ENCODE measurements around the gene OOEP.

OOEP gene

GRCh38 chr6:73341335-73341734 is 28.4 kb downstream of the OOEP start:
- Histone ChIP-seq H3K9me3 (ENCODE audit: control insufficient read depth, insufficient read depth, low read length) (no peaks in the 10 kb centered on the region), H3K27ac (ENCODE audit: low read depth, low read length) (no peak overlapping the region), H3K9ac (ENCODE audit: low read depth, low read length) (no peak overlapping the region), H3K4me1 (ENCODE audit: control insufficient read depth, insufficient read depth, low read length) (no peaks in the 10 kb centered on the region), H3K27me3 (ENCODE audit: control insufficient read depth, insufficient read depth, low read length) (no peaks in the 10 kb centered on the region), H3K4me3 (ENCODE audit: low read depth, low read length) (no peak overlapping the region), H3K36me3 (ENCODE audit: control insufficient read depth, insufficient read depth, low read length) (no peaks in the 10 kb centered on the region)

- no peak overlapping the region for H3K9ac ChIP-seq (ENCODE audit: low read depth, low read length)
- no peak overlapping the region for H3K4me3 ChIP-seq (ENCODE audit: low read depth, low read length)
- H3K9me3 ChIP-seq (ENCODE audit: control insufficient read depth, insufficient read depth, low read length), result no peaks in the 10 kb centered on the region
- H3K27me3 ChIP-seq (ENCODE audit: control insufficient read depth, insufficient read depth, low read length), result no peaks in the 10 kb centered on the region
- H3K4me1 ChIP-seq (ENCODE audit: control insufficient read depth, insufficient read depth, low read length), result no peaks in the 10 kb centered on the region
- no peak overlapping the region for H3K27ac ChIP-seq (ENCODE audit: low read depth, low read length)
- no peaks in the 10 kb centered on the region for H3K36me3 ChIP-seq (ENCODE audit: control insufficient read depth, insufficient read depth, low read length)
Measured at GRCh38 chr6:73340048-73340447, 29.6 kb downstream of the OOEP start.

GRCh38 chr6:73339340-73339739 is 30.4 kb downstream of the OOEP start:
- Histone ChIP-seq H3K36me3 (ENCODE audit: control insufficient read depth, insufficient read depth, low read length) (no peaks in the 10 kb centered on the region), H3K4me1 (ENCODE audit: control insufficient read depth, insufficient read depth, low read length) (no peaks in the 10 kb centered on the region), H3K27me3 (ENCODE audit: control insufficient read depth, insufficient read depth, low read length) (no peaks in the 10 kb centered on the region), H3K27ac (ENCODE audit: low read depth, low read length) (no peak overlapping the region), H3K9me3 (ENCODE audit: control insufficient read depth, insufficient read depth, low read length) (no peaks in the 10 kb centered on the region), H3K4me3 (ENCODE audit: low read depth, low read length) (no peak overlapping the region), H3K9ac (ENCODE audit: low read depth, low read length) (no peak overlapping the region)

- Histone ChIP-seq H3K4me1 (ENCODE audit: control insufficient read depth, insufficient read depth, low read length) (no peaks in the 10 kb centered on the region), H3K9me3 (ENCODE audit: control insufficient read depth, insufficient read depth, low read length) (no peaks in the 10 kb centered on the region), H3K9ac (ENCODE audit: low read depth, low read length) (no peak overlapping the region), H3K27ac (ENCODE audit: low read depth, low read length) (no peak overlapping the region), H3K4me3 (ENCODE audit: low read depth, low read length) (no peak overlapping the region), H3K27me3 (ENCODE audit: control insufficient read depth, insufficient read depth, low read length) (no peaks in the 10 kb centered on the region), H3K36me3 (ENCODE audit: control insufficient read depth, insufficient read depth, low read length) (no peaks in the 10 kb centered on the region)
Measured at GRCh38 chr6:73329201-73329600, 40.5 kb downstream of the OOEP start.

GRCh38 chr6:73328790-73329189 is 40.9 kb downstream of the OOEP start:
- no peaks in the 10 kb centered on the region for H3K4me1 ChIP-seq (ENCODE audit: control insufficient read depth, insufficient read depth, low read length)

GRCh38 chr6:73325656-73326055 is 44.0 kb downstream of the OOEP start:
- Histone ChIP-seq H3K4me1 (ENCODE audit: control insufficient read depth, insufficient read depth, low read length) (no peaks in the 10 kb centered on the region), H3K36me3 (ENCODE audit: control insufficient read depth, insufficient read depth, low read length) (no peaks in the 10 kb centered on the region), H3K27ac (ENCODE audit: low read depth, low read length) (no peak overlapping the region), H3K9ac (ENCODE audit: low read depth, low read length) (no peak overlapping the region), H3K9me3 (ENCODE audit: control insufficient read depth, insufficient read depth, low read length) (no peaks in the 10 kb centered on the region), H3K27me3 (ENCODE audit: control insufficient read depth, insufficient read depth, low read length) (no peaks in the 10 kb centered on the region), H3K4me3 (ENCODE audit: low read depth, low read length) (no peak overlapping the region)

More at GRCh38 chr6:73328790-73329189, 40.9 kb downstream of the OOEP start:
- H3K36me3 ChIP-seq (ENCODE audit: control insufficient read depth, insufficient read depth, low read length), result no peaks in the 10 kb centered on the region
- no peak overlapping the region for H3K9ac ChIP-seq (ENCODE audit: low read depth, low read length)
- no peak overlapping the region for H3K27ac ChIP-seq (ENCODE audit: low read depth, low read length)
- H3K27me3 ChIP-seq (ENCODE audit: control insufficient read depth, insufficient read depth, low read length), result no peaks in the 10 kb centered on the region
- H3K9me3 ChIP-seq (ENCODE audit: control insufficient read depth, insufficient read depth, low read length), result no peaks in the 10 kb centered on the region
- no peak overlapping the region for H3K4me3 ChIP-seq (ENCODE audit: low read depth, low read length)

- H3K9ac ChIP-seq (ENCODE audit: low read depth, low read length), result no peak overlapping the region
- H3K4me1 ChIP-seq (ENCODE audit: control insufficient read depth, insufficient read depth, low read length), result no peaks in the 10 kb centered on the region
- no peaks in the 10 kb centered on the region for H3K27me3 ChIP-seq (ENCODE audit: control insufficient read depth, insufficient read depth, low read length)
- H3K9me3 ChIP-seq (ENCODE audit: control insufficient read depth, insufficient read depth, low read length), result 0 out of 2 replicates have a peak, but pooled peaks cover 1% of the 10 kb centered on the region
- H3K36me3 ChIP-seq (ENCODE audit: control insufficient read depth, insufficient read depth, low read length), result no peaks in the 10 kb centered on the region
- no peak overlapping the region for H3K27ac ChIP-seq (ENCODE audit: low read depth, low read length)
- H3K4me3 ChIP-seq (ENCODE audit: low read depth, low read length), result no peak overlapping the region
Measured at GRCh38 chr6:73323323-73323722, 46.4 kb downstream of the OOEP start.

All from HUES48 (cell line).